Activated CD4-positive, alpha-beta T cell treated with anti-CD3 and anti-CD28 coated beads, Interleukin-2, amount 10 ng/mL, durations not matched to agents 7 days and 5 days (primary cell): ENCODE results near the gene TSEN54. TPM values are rescaled to one million over a fixed set of nuclear protein-coding genes. Genes with fewer than 3 reads are reported as not detected.
A peak's percentile ranks its signal among the peaks of the same experiment; 100 is the strongest.

Experiments used
- CTCF ChIA-PET: fragments of 350-600 bp; sonication (Branson Sonifier 250); formaldehyde crosslinking; loops from one replicate; lab custom pipeline; 2021; ENCODE audit warnings: antibody characterized with exemption; lab: Charles Lee
- POLR2A ChIA-PET: fragments of 350-600 bp; sonication (Branson Sonifier 250); formaldehyde crosslinking; loops from one replicate; lab custom pipeline; 2021; ENCODE audit warnings: antibody characterized with exemption; lab: Charles Lee
- DNase-seq: peaks from one replicate; pipeline ENCODE4 v3.0.0-alpha.2; 2020
- H3K27ac Mint-ChIP-seq: one replicate; pipeline ENCODE4 v1.8.0; 2021; ENCODE audit warnings: mild to moderate bottlenecking, moderate library complexity, mixed read lengths
- H3K27me3 Mint-ChIP-seq: one replicate; pipeline ENCODE4 v1.8.0; 2021; ENCODE audit warnings: mixed read lengths
- H3K36me3 Mint-ChIP-seq: one replicate; pipeline ENCODE4 v1.8.0; 2021; ENCODE audit warnings: low read depth, mixed read lengths
- H3K4me1 Mint-ChIP-seq: one replicate; pipeline ENCODE4 v1.8.0; 2021; ENCODE audit warnings: mixed read lengths
- H3K4me3 Mint-ChIP-seq: one replicate; pipeline ENCODE4 v1.8.0; 2021; ENCODE audit warnings: mild to moderate bottlenecking, moderate library complexity, mixed read lengths
- H3K9me3 Mint-ChIP-seq: one replicate; pipeline ENCODE4 v1.8.0; 2021; ENCODE audit warnings: mixed read lengths
- total RNA-seq, 2 experiments: library from RNA; stranded (reverse); gene quantifications; one replicate each; pipeline ENCODE4 v1.2.3, GENCODE V29; 2021

TSEN54 gene
- total RNA-seq, 2 experiments from 2014 or later = 48.8 to 59.2 TPM

GRCh38 chr17:75509528-75510258, 6.6 kb upstream of the TSEN54 start:
- CTCF ChIA-PET = interaction anchor here (0.9 to 1.0 kb wide), 2 partner anchors 11 to 22 kb away, joined by 3 read pairs; no protein-coding TSS in a partner anchor

DNA sequence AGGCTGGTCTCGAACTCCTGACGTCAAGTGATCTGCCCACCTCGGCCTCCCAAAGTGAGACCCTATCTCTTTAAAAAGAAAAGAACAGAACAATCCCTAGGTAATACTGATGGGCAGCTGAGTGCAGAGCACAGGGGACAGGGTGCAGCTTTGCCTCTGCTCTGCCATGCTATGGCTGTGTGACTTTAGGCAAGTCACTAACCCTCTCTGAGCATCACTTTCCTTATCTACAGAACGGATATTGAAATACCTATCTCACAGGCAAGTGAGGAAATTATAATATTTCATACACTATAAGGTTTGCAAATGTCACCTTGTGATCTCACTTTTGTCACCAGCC, 5.1 kb upstream of the TSEN54 start:
- ChIA-PET CTCF (interaction anchor here (1.5 to 2.3 kb wide), 2 partner anchors 13 to 57 kb away, joined by 4 to 5 read pairs; no protein-coding TSS in a partner anchor), POLR2A (no interaction called here)
- H3K27me3 Mint-ChIP-seq = peaks cover 4% of the 10 kb centered on the region
- no peak for DNase-seq
- no peaks in the 10 kb centered on the region for H3K36me3 Mint-ChIP-seq
- H3K4me1 Mint-ChIP-seq = no peaks in the 10 kb centered on the region
- no peak overlapping the region for H3K4me3 Mint-ChIP-seq
- H3K27ac Mint-ChIP-seq = no peak overlapping the region
- H3K9me3 Mint-ChIP-seq = no peaks in the 10 kb centered on the region

More at GRCh38 chr17:75509528-75510258, 6.6 kb upstream of the TSEN54 start:
- Mint-ChIP-seq H3K4me3 (no peak overlapping the region), H3K36me3 (no peaks in the 10 kb centered on the region), H3K4me1 (no peaks in the 10 kb centered on the region), H3K27ac (no peak overlapping the region), H3K9me3 (no peaks in the 10 kb centered on the region), H3K27me3 (peaks cover 4% of the 10 kb centered on the region)
- no peak for DNase-seq
- POLR2A ChIA-PET = no interaction called here

DNA sequence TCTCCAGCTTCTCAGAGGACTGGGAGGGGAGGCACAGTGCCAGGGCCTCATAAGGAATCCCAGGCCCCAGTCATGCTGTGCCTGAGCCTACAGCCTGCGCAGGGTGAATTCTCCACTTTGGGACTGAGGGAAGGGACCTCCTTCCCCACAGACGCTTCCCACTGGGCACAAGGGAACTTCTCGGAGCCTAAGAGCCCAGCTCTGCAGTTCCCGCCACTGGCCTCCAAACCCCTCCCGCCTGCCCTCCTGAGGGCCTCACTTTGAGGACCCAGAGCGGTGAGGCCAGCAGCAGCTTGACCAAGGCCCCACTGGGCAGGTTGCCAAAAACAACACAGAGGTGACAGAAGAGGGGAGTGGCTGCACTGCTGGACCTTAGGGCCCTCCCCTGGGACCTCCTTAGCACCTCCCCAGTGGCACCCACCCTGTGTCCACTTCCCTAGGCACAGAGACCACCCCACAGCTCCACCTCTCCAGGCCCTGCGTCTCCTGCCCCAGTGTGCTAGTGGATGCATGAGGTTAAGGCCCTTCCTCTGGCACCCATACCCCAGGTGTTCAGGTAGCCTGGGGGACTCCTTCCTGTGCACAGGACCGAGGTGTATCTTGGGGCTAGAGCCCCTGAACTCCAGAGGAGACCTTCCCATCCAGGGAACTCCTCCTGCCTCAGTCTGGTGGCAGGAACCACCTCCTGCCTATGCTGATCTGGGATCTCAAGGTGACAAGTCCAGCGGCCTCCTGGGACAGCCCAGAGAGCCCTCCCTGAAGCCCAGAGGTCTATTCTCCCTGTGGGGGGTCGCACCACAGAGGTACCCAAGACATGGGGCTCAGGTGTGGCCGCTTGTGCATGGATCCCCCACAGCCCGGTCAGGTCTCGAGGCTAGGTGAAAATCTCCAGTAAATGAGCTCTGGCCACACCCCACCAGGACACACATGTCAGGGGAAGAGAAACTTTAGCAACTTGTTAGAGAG, 4.4 kb upstream of the TSEN54 start:
- no peaks in the 10 kb centered on the region for H3K4me1 Mint-ChIP-seq
- H3K27ac Mint-ChIP-seq = no peak overlapping the region
- no peaks in the 10 kb centered on the region for H3K9me3 Mint-ChIP-seq
- H3K36me3 Mint-ChIP-seq = no peaks in the 10 kb centered on the region
- ChIA-PET POLR2A (no interaction called here), CTCF (interaction anchor here (1.5 to 2.4 kb wide), 4 partner anchors 9 to 58 kb away, joined by 4 to 8 read pairs (median 6); no protein-coding TSS in a partner anchor)
- no peak overlapping the region for H3K4me3 Mint-ChIP-seq
- no peak for DNase-seq
- H3K27me3 Mint-ChIP-seq = peaks cover 4% of the 10 kb centered on the region

DNA sequence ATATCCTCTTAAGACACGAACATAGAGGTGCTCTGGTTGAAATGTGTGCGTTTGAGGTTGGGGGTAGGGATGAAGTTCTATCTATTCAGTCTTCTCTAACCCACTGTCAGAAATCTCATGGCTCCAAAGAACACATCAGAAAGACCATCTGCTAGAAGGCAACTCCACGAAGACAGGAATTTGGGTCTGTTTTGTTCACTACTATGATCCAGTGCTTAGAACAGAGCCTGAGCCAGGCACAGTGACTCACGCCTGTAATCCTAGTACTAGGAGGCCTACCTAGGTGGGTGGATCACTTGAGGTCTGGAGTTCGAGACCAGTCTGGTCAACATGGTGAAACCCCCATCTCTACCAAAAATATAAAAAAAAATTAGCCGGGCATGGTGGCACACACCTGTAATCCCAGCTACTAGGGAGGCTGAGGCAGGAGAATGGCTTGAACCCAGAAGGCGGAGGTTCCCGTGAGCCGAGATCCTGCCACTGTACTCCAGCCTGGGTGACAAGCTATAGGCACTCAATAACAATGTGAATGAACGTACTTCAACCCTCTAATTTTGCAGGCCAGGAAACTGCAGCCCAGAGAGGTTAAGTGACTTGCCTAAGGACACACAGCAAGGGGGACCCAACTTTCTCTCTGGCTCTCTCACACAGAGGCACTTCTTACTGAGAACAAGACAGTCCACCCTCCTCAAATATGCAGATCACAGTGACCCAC, 3.2 kb upstream of the TSEN54 start:
- H3K4me3 Mint-ChIP-seq = no peak overlapping the region
- peaks cover 2% of the 10 kb centered on the region for H3K36me3 Mint-ChIP-seq
- no peak overlapping the region for H3K27ac Mint-ChIP-seq
- H3K9me3 Mint-ChIP-seq = no peaks in the 10 kb centered on the region
- peaks cover 11% of the 10 kb centered on the region for H3K4me1 Mint-ChIP-seq
- ChIA-PET CTCF (interaction anchor here (1.5 to 2.4 kb wide), 4 partner anchors 10 to 32 kb away, joined by 4 to 8 read pairs (median 6); no protein-coding TSS in a partner anchor), POLR2A (interaction anchor here (0.6 kb wide), 1 partner anchor 220 kb away, joined by 3 read pairs; no protein-coding TSS in a partner anchor)
- DNase-seq = no peak
- peaks cover 4% of the 10 kb centered on the region for H3K27me3 Mint-ChIP-seq

DNA sequence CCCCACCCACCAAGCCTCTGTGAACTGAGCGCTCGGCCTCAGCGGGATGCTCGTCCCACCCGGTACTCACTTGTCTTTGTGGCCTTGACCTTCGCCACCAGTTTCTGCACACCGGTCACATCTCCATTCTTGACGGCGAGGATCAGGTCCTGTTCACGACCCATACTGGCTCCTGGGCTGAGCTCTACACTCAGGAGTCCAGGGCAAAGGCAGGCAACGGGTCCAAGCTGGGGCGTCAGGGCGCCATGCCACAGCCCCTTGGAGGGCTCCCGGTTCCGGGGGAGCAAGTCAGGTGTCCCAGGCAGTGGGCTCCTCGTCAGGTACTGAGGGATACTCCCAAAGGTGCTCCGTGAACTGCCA, 2.7 kb upstream of the TSEN54 start:
- Mint-ChIP-seq H3K27ac (no peak overlapping the region), H3K27me3 (peaks cover 4% of the 10 kb centered on the region), H3K4me1 (peaks cover 17% of the 10 kb centered on the region), H3K9me3 (no peaks in the 10 kb centered on the region), H3K36me3 (peaks cover 7% of the 10 kb centered on the region), H3K4me3 (no peak overlapping the region)
- CTCF ChIA-PET = interaction anchor here (0.6 to 2.4 kb wide), 4 partner anchors 11 to 33 kb away, joined by 4 to 8 read pairs (median 4); no protein-coding TSS in a partner anchor
- no peak for DNase-seq
- POLR2A ChIA-PET = interaction anchor here (0.6 kb wide), 1 partner anchor 221 kb away, joined by 3 read pairs; no protein-coding TSS in a partner anchor

GRCh38 chr17:75514299-75514918, 1.9 kb upstream of the TSEN54 start:
- Mint-ChIP-seq H3K27me3 (peaks cover 4% of the 10 kb centered on the region), H3K9me3 (no peaks in the 10 kb centered on the region), H3K4me3 (peak overlapping the region; percentile 7), H3K27ac (no peak overlapping the region), H3K36me3 (peaks cover 12% of the 10 kb centered on the region), H3K4me1 (peaks cover 25% of the 10 kb centered on the region)
- no peak for DNase-seq
- ChIA-PET CTCF (interaction anchor here (0.6 to 2.4 kb wide), 3 partner anchors 11 to 34 kb away, joined by 4 to 8 read pairs (median 5); no protein-coding TSS in a partner anchor), POLR2A (no interaction called here)

DNA sequence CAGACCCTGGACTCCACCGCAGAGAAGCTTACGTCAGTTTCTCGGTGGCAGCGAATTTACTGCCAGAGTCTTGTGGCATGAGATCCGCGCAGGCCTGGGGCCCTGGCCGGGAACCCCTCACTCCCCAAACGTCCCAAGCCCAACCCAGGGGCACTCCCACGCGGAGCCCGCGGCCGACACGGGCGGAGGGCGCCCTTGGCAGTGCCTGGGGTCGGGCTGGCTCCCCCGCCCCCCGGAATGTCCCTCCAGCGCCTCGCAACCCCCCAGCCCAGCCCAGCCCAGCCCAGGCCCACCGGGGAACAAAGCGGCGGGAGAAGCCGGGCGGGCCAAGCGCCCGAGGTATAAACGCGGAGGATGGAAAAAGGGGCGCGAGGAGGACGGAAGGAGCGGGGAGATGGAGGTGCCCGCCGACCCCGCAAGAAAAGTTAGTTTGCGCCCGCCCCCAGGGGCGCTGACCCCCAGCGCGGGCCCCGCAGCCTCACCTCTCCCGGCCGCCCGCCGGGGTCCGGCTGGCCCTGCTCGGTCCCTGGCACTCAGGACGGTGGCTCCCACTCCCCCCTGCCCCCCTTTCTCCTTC, 1.3 kb upstream of the TSEN54 start:
- H3K36me3 Mint-ChIP-seq = peaks cover 16% of the 10 kb centered on the region
- peaks cover 28% of the 10 kb centered on the region for H3K4me1 Mint-ChIP-seq
- H3K27me3 Mint-ChIP-seq = peaks cover 4% of the 10 kb centered on the region
- no peaks in the 10 kb centered on the region for H3K9me3 Mint-ChIP-seq
- DNase-seq = no peak
- ChIA-PET CTCF (no interaction called here), POLR2A (no interaction called here)
- peak overlapping the region; percentile 7 for H3K4me3 Mint-ChIP-seq
- no peak overlapping the region for H3K27ac Mint-ChIP-seq

GRCh38 chr17:75515496-75516254, 653 bp upstream of the TSEN54 start, which contains the start of gene CASKIN2:
CASKIN2 (minus strand) TSS chr17:75515537; CDS start chr17:75513804, 1,733 bp downstream.
- Mint-ChIP-seq H3K4me3 (peak within 1 kb of the TSS; percentile 69), H3K36me3 (peaks cover 16% of the 10 kb centered on the region), H3K27ac (no peak within 1 kb of the TSS), H3K4me1 (peaks cover 28% of the 10 kb centered on the region), H3K9me3 (no peaks in the 10 kb centered on the region), H3K27me3 (peaks cover 4% of the 10 kb centered on the region)
- ChIA-PET CTCF (interaction anchor here (0.6 to 1.6 kb wide), 20 partner anchors 10 to 257 kb away, joined by 3 to 10 read pairs (median 3); partner anchors contain the start of genes GRB2, LLGL2, MIF4GD and TMEM94), POLR2A (interaction anchor here (1.0 to 1.1 kb wide), 2 partner anchors 60 to 328 kb away, joined by 3 read pairs; no protein-coding TSS in a partner anchor)
- DNase-seq = peak; percentile 76

GRCh38 chr17:75516619-75517296, 430 bp downstream of the TSEN54 start:
- CTCF ChIA-PET = interaction anchor here (0.5 to 1.6 kb wide), 26 partner anchors 9 to 422 kb away, joined by 3 to 10 read pairs (median 3); partner anchors contain the start of genes GRB2, LLGL2, MIF4GD and TMEM94
- POLR2A ChIA-PET = interaction anchor here (1.0 to 1.1 kb wide), 2 partner anchors 61 to 327 kb away, joined by 3 read pairs; no protein-coding TSS in a partner anchor

DNA sequence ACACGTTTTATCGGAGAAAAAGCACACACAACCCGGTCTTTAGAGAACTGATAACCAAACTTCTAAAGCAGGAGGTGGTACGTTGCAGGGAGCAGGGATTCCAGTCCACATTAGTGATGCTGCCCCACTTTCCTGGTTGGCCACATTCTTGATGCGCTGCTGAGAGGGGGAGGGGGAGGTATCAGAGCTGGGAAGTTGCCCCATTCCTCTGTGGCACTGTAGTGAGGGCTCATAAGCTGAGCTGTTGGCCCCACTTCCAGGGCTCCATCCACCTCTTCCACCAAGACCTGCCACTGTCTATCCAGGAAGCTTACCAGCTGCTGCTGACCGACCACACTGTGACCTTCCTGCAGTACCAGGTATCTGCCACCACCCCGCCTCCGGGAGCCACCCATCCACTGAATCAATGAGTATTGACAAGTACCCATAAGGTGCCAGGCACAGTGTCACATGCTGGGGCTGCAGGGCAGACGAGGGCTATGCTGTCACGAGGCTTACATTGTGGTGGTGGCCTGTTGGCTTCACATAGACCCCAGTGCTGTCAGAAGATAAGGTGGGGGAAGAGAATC, 1.1 kb downstream of the TSEN54 start:
- CTCF ChIA-PET = interaction anchor here (0.7 to 1.6 kb wide), 14 partner anchors 9 to 256 kb away, joined by 3 to 10 read pairs (median 3); partner anchors contain the start of genes LLGL2 and MIF4GD
- peak overlapping the region; percentile 84 for H3K27ac Mint-ChIP-seq

More at GRCh38 chr17:75516619-75517296, 430 bp downstream of the TSEN54 start:
- H3K9me3 Mint-ChIP-seq = no peaks in the 10 kb centered on the region
- H3K4me1 Mint-ChIP-seq = peaks cover 28% of the 10 kb centered on the region
- peak overlapping the region; percentile 84 for H3K27ac Mint-ChIP-seq
- peak; percentile 30 for DNase-seq
- peaks cover 4% of the 10 kb centered on the region for H3K27me3 Mint-ChIP-seq
- peaks cover 24% of the 10 kb centered on the region for H3K36me3 Mint-ChIP-seq
- peak overlapping the region; percentile 84 for H3K4me3 Mint-ChIP-seq

More for the DNA sequence above, 1.1 kb downstream of the TSEN54 start:
- POLR2A ChIA-PET = no interaction called here
- H3K27me3 Mint-ChIP-seq = peaks cover 4% of the 10 kb centered on the region
- peak overlapping the region; percentile 84 for H3K4me3 Mint-ChIP-seq
- peaks cover 27% of the 10 kb centered on the region for H3K36me3 Mint-ChIP-seq
- H3K9me3 Mint-ChIP-seq = no peaks in the 10 kb centered on the region
- peak; percentile 30 for DNase-seq
- peaks cover 28% of the 10 kb centered on the region for H3K4me1 Mint-ChIP-seq
